HK-2 (cell line): ENCODE data around the gene ISY1.
"Not testable (repeated sequence)": the region's sequence is repeated elsewhere in the genome, so short reads cannot be mapped to it uniquely, and the experiment has no call there.

Source experiments
- DNase-seq: peaks from one replicate; pipeline ENCODE4 v3.0.0-alpha.2; 2018; ENCODE audit not compliant: unreplicated experiment

Gene ISY1

DNA sequence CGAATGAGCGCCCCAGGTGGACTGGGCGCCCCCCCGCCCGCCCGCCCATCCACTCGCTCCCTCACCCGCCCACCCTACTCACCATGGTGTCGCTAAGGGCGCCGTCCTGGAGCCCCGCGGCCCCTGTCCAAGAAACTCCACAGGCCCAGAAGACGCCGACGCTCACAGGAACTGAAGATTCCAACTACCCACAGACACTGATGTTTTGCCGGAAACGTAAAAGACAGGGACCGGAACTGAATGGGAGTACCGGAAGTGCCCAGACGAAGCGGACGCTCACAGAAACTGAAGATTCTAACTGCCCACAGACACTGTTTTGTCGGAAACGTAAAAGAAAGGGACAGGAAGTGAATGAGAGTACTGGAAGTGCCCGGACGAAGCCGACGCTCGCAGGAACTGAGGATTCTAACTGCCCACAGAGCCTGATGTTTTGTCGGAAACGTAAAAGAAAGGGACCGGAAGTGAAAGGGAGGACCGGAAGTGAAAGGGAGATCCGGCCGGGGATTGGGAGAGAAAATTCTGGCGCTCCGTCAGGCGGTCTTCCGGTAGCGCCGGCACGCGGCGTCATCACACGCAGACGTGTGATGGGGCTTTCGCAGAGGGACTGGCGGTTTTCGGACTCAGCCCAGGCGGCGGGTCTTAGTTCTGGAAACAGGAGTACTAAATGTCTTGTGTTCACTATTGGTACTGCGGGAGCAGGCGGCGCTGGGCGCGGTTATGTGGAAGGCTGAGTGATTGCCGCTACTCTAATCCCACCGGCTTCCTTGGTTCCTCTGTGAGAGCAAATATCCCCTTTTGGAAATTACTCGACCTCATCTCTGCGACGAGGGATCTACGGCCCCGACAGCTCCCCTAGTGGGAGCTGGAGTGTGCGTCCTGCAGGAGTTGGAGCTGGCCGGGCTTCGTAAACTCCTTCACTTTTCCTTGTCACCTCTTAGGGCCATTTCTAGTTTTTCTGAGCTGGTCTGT is at the start of gene ISY1:
Gene ISY1 (minus strand): TSS at position 173 of the 969 bp plus-strand sequence. CDS start 88 bp downstream, at position 85.
- DNase-seq: peak; percentile 92

DNA sequence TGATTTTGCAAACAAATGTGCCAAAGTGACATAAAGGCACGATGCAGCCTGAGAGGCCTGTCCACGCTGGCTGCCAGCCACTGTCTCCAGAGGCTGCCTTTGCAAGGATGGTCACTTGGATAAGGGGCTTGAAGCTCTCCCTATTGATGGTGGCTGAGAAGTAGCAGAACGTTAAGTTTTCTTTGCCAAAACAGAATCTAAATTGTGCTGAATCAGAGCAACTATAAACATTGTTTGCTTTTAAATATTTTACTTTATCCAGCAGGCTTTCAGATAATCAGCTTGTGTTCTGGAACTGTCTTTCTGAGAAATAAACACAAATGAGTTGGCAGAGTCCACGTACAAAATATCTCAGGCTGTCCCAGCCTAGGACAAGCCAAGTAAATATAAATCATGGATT is 46.6 kb upstream of the ISY1 start:
- DNase-seq: no peak

DNA sequence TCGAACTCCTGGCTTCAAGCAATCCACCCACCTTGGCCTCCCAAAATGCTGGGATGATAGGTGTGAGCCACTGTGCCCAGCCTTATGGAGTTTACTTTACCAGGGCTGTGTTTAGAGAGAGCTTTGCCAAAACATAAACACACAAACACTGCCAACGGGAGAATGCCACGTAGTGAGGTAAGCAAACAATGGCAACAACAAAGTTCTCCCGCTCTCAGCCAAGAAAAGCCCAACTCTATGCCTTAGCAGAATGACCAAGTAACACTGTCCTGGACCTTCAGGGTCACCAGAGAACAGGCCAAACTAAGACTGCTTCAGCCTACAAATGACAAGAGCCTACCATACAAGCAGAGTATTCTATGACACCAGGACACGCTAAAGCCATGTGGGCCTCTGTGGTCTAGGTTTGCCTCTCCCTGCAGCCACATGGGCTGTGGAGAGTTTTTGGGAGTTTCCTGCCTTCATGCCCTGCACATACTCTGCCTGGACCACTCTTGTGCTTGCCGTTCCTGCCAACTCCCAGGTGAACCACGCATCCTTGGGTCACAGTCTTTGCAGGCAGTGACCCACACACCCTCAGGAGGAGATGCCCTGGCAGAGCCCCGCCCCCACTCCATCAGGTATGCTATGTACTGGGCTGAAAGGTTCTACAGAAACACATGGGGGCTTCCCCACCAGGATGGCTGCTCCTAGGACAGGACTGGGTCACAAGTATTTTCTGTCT is 44.4 kb upstream of the ISY1 start:
- DNase-seq: no peak

- no peak for DNase-seq
Measured at GRCh38 chr3:129204473-129204872, 43.6 kb upstream of the ISY1 start.

DNA sequence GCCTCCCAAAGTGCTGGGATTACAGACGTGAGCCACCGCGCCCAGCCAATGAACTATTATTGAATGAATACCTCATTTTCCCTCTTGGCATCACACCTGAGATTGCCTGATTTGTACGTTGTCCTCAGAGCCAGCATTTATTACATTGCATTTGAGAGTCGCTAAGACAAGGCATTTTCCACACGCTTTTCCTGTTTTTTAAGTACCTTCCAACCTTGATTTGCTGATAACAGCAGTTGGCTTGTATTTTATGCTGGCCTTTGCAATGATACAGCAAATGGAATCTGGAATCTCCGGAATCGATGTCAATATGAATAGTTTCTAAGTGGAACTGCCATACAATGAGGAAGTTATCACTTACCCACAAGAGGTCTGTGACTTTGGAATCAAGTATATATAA is 38.5 kb upstream of the ISY1 start:
- DNase-seq: no peak

DNA sequence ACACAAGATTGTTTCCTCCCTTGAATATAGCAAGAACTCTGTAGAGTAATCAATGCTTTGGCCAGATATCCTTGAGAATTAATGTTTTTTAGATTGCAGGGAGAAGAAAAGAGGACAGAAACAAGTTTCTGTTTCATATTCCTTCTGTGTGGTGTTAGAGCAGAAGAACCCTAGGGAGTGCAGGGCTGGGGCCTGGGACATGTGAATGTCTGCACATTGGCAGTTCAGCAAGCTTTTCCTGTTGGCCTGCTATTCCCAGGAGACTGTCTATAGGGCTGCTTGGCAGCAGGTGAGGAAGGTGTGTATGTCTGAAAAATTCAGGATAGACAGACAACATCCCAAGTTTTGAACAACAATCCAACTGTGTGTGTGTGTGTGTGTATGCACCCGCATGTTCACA is 36.5 kb upstream of the ISY1 start:
- DNase-seq: no peak

GRCh38 chr3:129196601-129197000 is 35.7 kb upstream of the ISY1 start:
- DNase-seq: no peak

DNA sequence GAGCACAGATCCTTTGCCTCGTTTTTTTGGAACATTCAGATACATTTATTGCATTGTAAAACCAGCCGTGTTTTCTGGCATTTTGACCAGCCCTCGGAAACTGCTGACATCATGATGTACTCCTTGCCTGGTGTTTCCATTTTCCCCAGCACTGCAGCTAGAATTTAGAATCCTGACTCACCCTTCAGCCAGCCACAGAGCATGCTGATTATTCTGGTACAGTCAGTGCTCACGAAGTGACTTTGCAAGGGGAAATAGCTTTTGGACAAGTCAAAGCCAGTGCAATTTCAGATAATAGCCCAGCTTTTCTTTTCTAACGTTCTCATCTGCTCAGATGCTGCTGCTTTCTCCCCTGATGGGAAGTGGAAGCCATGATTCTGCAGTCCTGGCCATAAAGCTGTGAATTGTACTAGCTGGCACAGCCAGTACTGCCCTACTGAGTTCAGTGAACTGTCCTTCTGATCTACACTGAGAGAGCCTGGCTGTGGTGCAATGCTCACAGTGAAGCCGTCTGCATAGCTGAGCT is 34.9 kb upstream of the ISY1 start:
- peak; percentile 58 for DNase-seq

GRCh38 chr3:129189793-129190192 is 28.9 kb upstream of the ISY1 start:
- not testable (repeated sequence) for DNase-seq

DNA sequence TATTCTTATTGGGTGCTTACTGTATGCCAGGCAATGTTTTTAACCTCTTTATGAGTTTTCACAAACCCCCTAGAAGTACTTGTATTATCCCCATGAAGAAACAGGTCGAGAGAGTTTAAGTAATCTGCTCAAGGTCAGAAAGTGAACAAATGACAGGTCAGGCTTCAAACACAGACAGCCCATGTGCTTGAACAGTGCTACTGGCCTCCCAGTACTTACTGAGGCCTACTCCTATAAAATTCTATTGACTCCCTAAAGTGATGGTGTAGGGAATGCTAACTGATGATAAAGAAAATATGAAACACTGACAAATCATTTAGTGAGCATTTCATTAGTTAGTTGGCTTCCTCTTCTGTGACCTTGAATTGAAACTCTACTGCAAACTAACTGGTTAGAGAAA is 27.0 kb upstream of the ISY1 start:
- DNase-seq: no peak

- no peak for DNase-seq
Measured at GRCh38 chr3:129185783-129186182, 24.9 kb upstream of the ISY1 start.

GRCh38 chr3:129184784-129185542 is 24.1 kb upstream of the ISY1 start:
- not testable (repeated sequence) for DNase-seq

DNA sequence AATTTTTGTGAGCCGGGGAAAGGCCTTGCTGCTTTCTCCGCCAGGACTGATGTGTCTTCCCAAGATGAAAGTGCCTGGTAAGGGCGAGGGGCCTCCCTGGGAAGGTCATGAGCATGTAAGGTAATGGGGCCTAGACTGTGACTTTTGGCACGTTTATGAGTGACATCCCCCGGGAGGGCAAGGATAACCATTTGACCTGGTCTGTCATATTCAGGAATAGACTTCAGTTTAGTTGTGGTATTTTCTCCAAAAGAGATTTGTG is 23.5 kb upstream of the ISY1 start:
- no peak for DNase-seq

DNA sequence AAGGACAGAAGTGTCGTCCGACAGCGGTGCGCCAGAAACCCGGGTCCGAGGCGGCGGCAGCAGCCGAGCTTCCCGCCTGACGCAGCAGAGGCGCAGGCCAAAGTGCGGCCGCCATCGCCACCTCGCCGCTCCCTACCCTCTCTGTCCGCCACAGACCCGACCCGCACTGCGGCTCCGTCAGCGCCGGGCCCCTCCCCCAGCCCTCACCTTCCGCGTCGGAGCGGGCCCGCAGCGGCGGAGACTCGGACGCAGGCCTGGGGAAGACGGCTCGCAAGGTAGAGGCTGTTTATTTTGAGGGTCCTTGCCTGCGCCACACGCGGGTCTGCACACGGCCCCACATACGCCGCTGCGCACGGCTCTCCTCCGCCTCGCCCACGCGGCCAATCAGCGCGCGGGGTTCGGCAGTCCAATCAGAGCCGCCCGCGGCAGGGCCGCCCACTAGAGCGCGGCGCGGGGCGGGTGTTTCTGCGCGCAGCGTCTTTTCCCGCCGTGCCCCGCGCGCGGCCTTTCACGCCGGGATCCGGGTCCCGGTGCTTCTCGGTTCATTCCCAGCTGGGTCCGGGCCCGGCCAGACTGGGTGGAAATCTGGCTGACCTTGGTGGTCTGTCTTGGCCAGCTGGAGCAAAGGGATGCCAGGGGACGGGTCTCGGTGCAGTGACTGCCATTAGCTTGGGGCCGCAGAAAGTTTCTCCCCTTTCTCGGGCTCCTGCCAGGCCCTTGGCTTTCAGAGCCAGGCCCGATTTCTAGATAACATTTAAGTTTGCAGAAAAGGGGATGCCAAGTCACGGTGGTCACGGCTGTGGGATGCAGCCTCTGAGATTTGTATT is 22.9 kb upstream of the ISY1 start, which contains the start of gene CNBP:
Gene CNBP (minus strand): TSS at position 328 of the 827 bp plus-strand sequence. CDS start 12,139 bp downstream, outside the sequence.
- peak; percentile 95 for DNase-seq

DNA sequence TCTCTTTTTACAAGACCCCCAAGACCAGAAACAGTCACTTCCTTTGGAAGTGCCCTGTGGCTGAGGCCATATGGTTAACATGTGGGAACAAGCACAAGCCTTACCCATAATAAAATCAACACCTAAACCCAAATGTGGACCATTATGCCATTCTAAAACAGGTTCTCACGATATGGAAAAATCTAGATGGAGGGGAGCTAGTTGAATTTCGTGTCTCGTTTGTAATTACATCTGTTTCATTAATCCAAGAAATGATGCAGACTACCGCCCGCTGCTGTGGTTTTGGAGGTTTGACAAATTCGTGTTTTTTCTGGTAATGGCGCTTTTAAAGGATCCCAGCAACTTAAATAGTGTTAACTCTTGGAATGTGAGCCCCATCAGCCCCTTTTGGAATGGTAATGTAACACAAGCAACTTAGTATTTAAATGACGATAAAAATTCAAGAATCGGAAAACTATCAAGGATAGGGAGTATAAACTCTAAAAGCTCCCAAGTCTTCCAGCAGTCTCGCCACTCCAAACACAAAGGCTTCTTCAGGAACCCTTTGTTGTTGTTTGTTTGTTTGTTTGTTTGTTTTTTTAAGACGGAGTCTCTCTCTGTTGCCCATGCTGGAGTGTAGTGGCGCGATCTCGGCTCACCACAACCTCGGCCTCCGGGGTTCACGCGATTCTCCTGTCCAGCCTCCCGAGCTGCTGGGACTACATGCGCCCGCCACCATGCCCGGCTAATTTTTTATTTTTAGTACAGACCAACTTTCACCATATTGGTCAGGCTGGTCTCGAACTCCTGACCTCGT is 21.7 kb upstream of the ISY1 start:
- DNase-seq: no peak

- DNase-seq: no peak
Measured at GRCh38 chr3:129181819-129182218, 21.0 kb upstream of the ISY1 start.

- no peak for DNase-seq
Measured at GRCh38 chr3:129180461-129180860, 19.6 kb upstream of the ISY1 start.

DNA sequence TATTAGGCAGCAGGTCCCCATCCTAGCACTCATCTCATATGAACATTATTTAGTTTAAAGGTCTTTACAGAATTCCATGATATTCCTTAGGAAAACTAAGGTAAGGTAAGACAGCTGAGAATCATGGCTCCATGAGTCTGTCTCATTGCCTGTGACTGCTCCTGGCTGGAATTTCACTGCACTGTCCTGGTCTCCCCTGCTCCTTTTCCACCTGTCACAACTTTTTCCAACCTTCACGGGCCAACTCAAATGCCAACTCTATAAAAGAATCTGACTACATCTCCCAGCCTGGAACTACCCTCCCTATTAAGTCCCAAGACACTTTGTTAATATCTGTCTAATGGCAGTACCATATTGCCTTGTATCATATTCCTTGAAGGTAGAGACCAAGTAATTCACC is 15.2 kb upstream of the ISY1 start:
- no peak for DNase-seq

GRCh38 chr3:129173725-129174124 is 12.9 kb upstream of the ISY1 start:
- DNase-seq: no peak

DNA sequence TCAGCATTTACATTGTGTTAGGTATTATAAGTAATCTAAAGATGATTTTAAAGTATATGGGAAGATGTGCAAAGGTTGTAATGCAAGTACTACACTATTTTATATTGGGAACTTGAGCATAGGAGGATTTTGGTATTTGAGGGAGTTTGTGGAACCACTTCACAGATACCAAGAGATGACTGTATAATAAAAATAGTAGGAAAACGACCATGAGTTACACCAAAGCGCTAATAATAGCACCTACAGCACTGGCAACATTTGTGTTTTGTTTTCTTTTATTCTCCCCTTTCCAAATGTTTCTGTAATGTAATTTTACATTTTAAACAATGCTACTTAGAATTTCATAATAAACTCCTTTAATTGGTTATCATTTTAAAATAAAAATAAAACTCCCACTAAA is 12.3 kb upstream of the ISY1 start:
- DNase-seq: no peak
